HG03135 (cell line): ENCODE results near the gene PTER.

Source experiments
- ATAC-seq: cut with Tn5 transposase; IDR thresholded peaks from one replicate; pipeline ENCODE4 v1.9.1; 2021; ENCODE audit warnings: mild to moderate bottlenecking, moderate library complexity; ENCODE audit not compliant: unreplicated experiment

PTER gene

GRCh38 chr10:16466001-16466400 is 29.2 kb downstream of the PTER start:
- ATAC-seq: no peak

GRCh38 chr10:16470747-16471146 is 33.9 kb downstream of the PTER start:
- no peak for ATAC-seq

DNA sequence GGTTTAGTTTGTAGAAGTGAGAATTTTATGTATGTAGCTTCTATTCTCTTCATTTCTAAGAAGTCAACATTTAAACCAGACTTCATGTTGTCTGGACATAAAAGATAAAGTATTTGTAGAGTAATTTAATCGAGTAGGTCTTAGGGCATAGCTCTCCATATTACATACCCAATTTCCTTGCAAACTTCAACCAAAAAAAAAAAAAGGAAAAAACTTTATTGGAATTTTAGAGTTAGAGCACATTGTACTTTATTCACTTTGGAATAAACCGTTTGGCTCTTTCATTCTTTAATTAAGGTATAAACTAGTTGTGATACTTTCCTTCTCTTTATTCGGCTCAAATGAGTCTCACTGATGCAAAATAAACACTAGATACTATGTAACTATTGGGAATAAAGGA is 36.0 kb downstream of the PTER start:
- no peak for ATAC-seq

- no peak for ATAC-seq
These were observed 40.9 kb downstream of the PTER start for GRCh38 chr10:16477757-16478156.

- ATAC-seq: no peak
These were observed 42.0 kb downstream of the PTER start for GRCh38 chr10:16478801-16479200.

- no peak for ATAC-seq
These were observed 44.4 kb downstream of the PTER start for GRCh38 chr10:16481052-16481728.

- ATAC-seq: no peak
These were observed 46.6 kb downstream of the PTER start for GRCh38 chr10:16483241-16483917.

DNA sequence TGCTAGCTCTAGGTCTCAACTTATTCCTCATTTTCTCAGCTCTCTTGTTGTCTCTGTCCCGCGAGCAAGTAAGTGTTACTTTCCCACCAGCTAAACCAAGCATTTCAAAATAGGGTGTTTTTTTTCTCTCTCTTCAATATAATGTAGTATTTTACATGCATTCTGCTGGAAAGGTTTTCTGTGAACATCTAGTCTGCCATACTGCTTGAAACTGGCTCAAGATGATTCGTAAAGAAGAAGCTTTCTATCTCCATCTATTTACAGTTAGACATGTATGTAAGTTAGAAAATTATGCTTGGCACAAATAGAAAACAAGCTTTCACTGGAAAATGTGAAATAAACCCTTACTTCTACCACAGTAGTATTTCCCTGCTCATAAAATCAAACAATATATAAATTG is 53.7 kb downstream of the PTER start:
- no peak for ATAC-seq

GRCh38 chr10:16491933-16492332 is 55.1 kb downstream of the PTER start:
- ATAC-seq: no peak

- ATAC-seq: no peak
These were observed 57.2 kb downstream of the PTER start for GRCh38 chr10:16493884-16494536.

- no peak for ATAC-seq
These were observed 61.1 kb downstream of the PTER start for GRCh38 chr10:16497911-16498310.

GRCh38 chr10:16505161-16505560 is 68.4 kb downstream of the PTER start:
- no peak for ATAC-seq

DNA sequence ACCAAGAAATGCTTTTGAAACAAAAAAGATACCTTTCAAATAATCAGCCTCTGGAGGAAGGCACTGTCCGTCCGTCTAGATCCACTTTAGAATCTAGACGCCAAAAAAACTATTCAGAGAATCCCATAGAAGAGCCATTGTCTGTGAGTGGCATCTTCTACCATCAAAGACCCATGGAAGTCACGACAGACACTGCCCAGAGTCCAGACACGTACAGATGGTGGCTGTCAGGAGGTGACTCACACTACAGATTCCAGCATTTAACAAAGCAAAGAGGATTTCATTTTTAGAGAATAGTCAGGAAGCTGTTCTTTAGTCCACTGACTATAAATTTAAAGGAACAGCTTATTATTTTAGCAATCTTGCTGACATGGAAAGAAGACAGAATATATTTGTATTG is 73.2 kb downstream of the PTER start:
- no peak for ATAC-seq

GRCh38 chr10:16510843-16511242 is 74.0 kb downstream of the PTER start:
- no peak for ATAC-seq

DNA sequence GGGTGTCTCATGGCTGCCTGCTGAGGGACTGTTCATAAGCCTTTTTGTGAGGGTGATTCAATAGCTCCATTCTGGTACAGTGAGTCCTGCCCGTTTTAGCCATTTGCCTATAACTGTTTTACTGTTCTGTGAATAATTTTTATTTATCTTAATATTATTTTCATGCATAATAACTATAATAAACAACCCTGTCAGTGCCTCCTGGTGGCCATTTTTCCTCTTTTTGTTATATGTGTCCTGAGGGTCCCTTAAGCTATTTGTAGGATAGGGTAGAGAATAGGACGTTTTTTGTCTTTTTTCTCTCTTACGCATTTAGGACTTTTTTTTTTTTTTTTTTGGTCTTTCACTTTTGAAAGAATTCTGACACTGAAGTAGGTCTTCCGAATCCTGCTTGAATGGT is 82.0 kb downstream of the PTER start:
- no peak for ATAC-seq

GRCh38 chr10:16519250-16519907 is 82.6 kb downstream of the PTER start:
- ATAC-seq: no peak

GRCh38 chr10:16519908-16520861 is 83.4 kb downstream of the PTER start:
- peak; percentile 38 for ATAC-seq

- peak; percentile 53 for ATAC-seq
These were observed 84.1 kb downstream of the PTER start for GRCh38 chr10:16520900-16521299.

DNA sequence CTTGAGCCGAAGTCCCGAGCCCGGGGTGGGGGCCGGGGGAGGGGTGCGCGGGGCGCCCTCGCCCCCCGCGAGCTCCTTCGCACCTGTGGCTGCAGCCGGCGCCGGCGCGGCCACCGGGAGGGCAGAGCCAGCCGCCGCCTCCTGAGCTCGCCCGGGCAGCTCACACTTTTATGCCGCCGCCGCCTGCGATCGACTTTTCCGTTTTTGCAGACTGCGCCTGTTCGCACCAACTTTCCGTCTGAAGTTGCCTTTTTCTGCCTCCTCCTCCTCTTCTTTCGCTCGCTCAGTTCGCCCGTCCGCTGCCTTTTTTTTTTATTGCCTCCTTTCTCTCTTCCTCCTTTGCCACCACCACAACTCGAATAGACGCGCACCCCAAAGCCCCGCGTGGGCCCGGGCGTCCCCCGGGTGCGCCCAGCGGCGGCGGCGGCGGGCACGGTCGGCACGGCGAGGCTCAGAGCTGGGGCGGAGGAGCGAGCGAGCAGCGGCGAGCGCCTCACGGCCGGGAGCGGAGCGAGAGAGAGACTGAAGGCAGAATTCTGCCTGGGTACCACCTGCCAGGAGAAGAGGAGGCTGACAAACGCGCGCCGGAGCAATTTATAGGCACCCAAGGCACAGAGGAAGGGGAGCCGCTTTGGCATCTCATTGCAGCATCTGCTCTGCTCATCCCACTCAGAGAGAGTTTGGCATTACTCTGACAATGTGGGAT is 84.7 kb downstream of the PTER start, which contains the start of gene C1QL3:
Gene C1QL3 (minus strand): TSS at position 569 of the 706 bp plus-strand sequence. CDS start 814 bp downstream, outside the sequence.
- ATAC-seq: peak; percentile 41

- no peak for ATAC-seq
These were observed 90.6 kb downstream of the PTER start for GRCh38 chr10:16527452-16527851.
